HepG2 (cell line): Measurements from ENCODE around the gene NUBPL. TPM values are rescaled to one million over a fixed set of nuclear protein-coding genes. Genes with fewer than 3 reads are reported as not detected.

Source experiments
- AGO2 ChIP-seq: fragments of 200-400 bp; formaldehyde crosslinking; optimal IDR thresholded peaks from 2 replicates; pipeline ENCODE3; 2017; ENCODE audit warnings: mild to moderate bottlenecking, low read depth, low read length, moderate library complexity
- CCAR2 ChIP-seq: fragments of 200-400 bp; formaldehyde crosslinking; optimal IDR thresholded peaks from 2 replicates; pipeline ENCODE3; 2018; ENCODE audit warnings: low read depth, mild to moderate bottlenecking, low read length, moderate library complexity
- ELF3 ChIP-seq: IDR thresholded peaks from 2 replicates; pipeline ENCODE4 v1.6.1; 2016; ENCODE audit warnings: missing genetic modification reagents, missing compliant biosample characterization
- KAT8 ChIP-seq: IDR thresholded peaks from 2 replicates; pipeline ENCODE4 v1.6.1; 2016; ENCODE audit warnings: missing genetic modification reagents, missing compliant biosample characterization
- MAFF ChIP-seq: IDR thresholded peaks from 2 replicates; pipeline ENCODE4 v1.6.1; 2011; ENCODE audit warnings: low read depth, low read length, improper control_type of control experiment
- PRDM15 ChIP-seq: sonication (generic); formaldehyde crosslinking; IDR thresholded peaks from 2 replicates; pipeline ENCODE4 v1.4.0; 2020; ENCODE audit warnings: missing genetic modification reagents
- PREB ChIP-seq: sonication (generic); formaldehyde crosslinking; IDR thresholded peaks from 2 replicates; pipeline ENCODE4 v1.4.0; 2020; ENCODE audit warnings: missing genetic modification reagents
- RFX3 ChIP-seq: IDR thresholded peaks from 2 replicates; pipeline ENCODE4 v1.6.1; 2016; ENCODE audit warnings: missing biosample characterization, missing genetic modification reagents
- SETDB1 ChIP-seq: sonication (generic); formaldehyde crosslinking; IDR thresholded peaks from 2 replicates; pipeline ENCODE4 v1.5.1; 2020; ENCODE audit warnings: missing genetic modification reagents, mild to moderate bottlenecking, borderline replicate concordance
- SPEN ChIP-seq: sonication (generic); formaldehyde crosslinking; IDR thresholded peaks from 2 replicates; pipeline ENCODE4 v1.5.1; 2020; ENCODE audit warnings: low read depth, mild to moderate bottlenecking, missing genetic modification reagents
- TFE3 ChIP-seq: IDR thresholded peaks from 2 replicates; pipeline ENCODE4 v1.6.1; 2016
- UBTF ChIP-seq: sonication (generic); formaldehyde crosslinking; IDR thresholded peaks from 2 replicates; pipeline ENCODE4 v1.4.0; 2020; ENCODE audit warnings: mild to moderate bottlenecking, missing genetic modification reagents
- ZNF180 ChIP-seq: sonication (generic); formaldehyde crosslinking; IDR thresholded peaks from 2 replicates; pipeline ENCODE4 v1.4.0; 2020; ENCODE audit warnings: low read depth, missing genetic modification reagents, borderline replicate concordance
- ZNF333 ChIP-seq: sonication (generic); formaldehyde crosslinking; IDR thresholded peaks from 2 replicates; pipeline ENCODE4 v1.4.0; 2020; ENCODE audit warnings: mild to moderate bottlenecking, missing genetic modification reagents, borderline replicate concordance
- ZNF335 ChIP-seq: sonication (generic); formaldehyde crosslinking; IDR thresholded peaks from 2 replicates; pipeline ENCODE4 v1.4.0; 2020; ENCODE audit warnings: missing genetic modification reagents
- ZNF513 ChIP-seq: sonication (generic); formaldehyde crosslinking; conservative IDR thresholded peaks from 2 replicates; pipeline ENCODE4 v1.5.0; 2020; ENCODE audit warnings: missing genetic modification reagents
- ZNF660 ChIP-seq: sonication (generic); formaldehyde crosslinking; IDR thresholded peaks from 2 replicates; pipeline ENCODE4 v1.5.1; 2020; ENCODE audit warnings: mild to moderate bottlenecking, low read depth, missing genetic modification reagents, borderline replicate concordance
- ZSCAN30 ChIP-seq: sonication (generic); formaldehyde crosslinking; IDR thresholded peaks from 2 replicates; pipeline ENCODE4 v1.5.0; 2020; ENCODE audit warnings: mild to moderate bottlenecking, missing genetic modification reagents
- polyA plus RNA-seq, 8 experiments: library from polyadenylated mRNA; depleted of rRNA in 3 of 8; stranded (reverse) in 7 of 8; unstranded in 1 of 8; fragments of >200 nt; fragmentation: Illumina TruSeq in 4 of 8; extraction: Trizol in 4 of 8; gene quantifications; 2 replicates each; pipeline versions ENCODE4 v1.2.1 to v1.2.3, GENCODE V29; 2011 to 2016; ENCODE audit warnings: low read depth in 4 of 8, missing spikeins in 1 of 8, mixed read lengths in 1 of 8; ENCODE audit not compliant: insufficient read depth in 1 of 8
- total RNA-seq, 5 experiments: library from RNA; depleted of rRNA; stranded (reverse); fragments of >200 nt; fragmentation: Illumina TruSeq; extraction: Trizol; gene quantifications; 2 replicates each; pipeline ENCODE4 v1.2.3, GENCODE V29; 2016; ENCODE audit warnings: low read depth in 1 of 5
- TF ChIP-seq, protein P1 (sequence below): sonication (generic); formaldehyde crosslinking; IDR thresholded peaks from 2 replicates; pipeline ENCODE4 v1.9.0; 2022; ENCODE audit warnings: low read depth, missing genetic modification reagents

NUBPL gene
- total and polyA plus RNA-seq, 2 of the 13 experiments (the other 11 are each of a cell fraction or from before 2014, with no cell fraction given): 21.3 to 44.1 TPM

DNA sequence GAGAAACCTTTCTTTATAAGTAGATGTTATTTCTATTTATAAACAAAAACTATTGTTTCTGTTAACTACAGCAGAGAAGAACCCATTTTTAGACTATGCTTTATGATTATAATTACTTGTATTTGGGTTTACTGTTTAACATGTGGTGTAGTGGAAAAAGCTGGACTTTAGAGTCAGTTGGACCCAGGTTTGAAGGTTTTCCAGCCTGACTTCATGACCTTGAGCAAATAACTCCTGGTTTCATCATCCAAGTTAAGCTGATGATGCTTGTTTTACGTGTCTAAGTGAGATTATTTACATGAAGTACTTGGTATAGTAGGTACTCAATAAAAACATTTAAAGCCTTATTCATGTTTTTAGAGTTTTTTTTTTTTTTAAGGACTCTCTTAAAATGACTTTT lies 294.1 kb downstream of the NUBPL start (continued):
- no peak for TF ChIP-seq AGO2
- TF ChIP-seq TFE3 (CRISPR knock-in tag): peak; percentile 78
- no peak for TF ChIP-seq PREB (CRISPR knock-in tag)
- peak; percentile 89 for TF ChIP-seq ELF3
- peak; percentile 87 for TF ChIP-seq KAT8 (CRISPR knock-in tag)
- peak; percentile 73 for TF ChIP-seq MAFF
- TF ChIP-seq RFX3: no peak
- no peak for TF ChIP-seq ZNF333 (CRISPR knock-in tag)
- TF ChIP-seq UBTF (CRISPR knock-in tag): no peak
- no peak for TF ChIP-seq ZSCAN30 (CRISPR knock-in tag)
- TF ChIP-seq PRDM15 (CRISPR knock-in tag): no peak
- TF ChIP-seq ZNF660: no peak
- no peak for TF ChIP-seq CCAR2
- no peak for TF ChIP-seq SPEN (CRISPR knock-in tag)
- no peak for TF ChIP-seq ZNF335
- TF ChIP-seq ZNF180: no peak
- TF ChIP-seq SETDB1: no peak
- TF ChIP-seq ZNF513 (CRISPR knock-in tag): no peak
- TF ChIP-seq, protein P1, sequence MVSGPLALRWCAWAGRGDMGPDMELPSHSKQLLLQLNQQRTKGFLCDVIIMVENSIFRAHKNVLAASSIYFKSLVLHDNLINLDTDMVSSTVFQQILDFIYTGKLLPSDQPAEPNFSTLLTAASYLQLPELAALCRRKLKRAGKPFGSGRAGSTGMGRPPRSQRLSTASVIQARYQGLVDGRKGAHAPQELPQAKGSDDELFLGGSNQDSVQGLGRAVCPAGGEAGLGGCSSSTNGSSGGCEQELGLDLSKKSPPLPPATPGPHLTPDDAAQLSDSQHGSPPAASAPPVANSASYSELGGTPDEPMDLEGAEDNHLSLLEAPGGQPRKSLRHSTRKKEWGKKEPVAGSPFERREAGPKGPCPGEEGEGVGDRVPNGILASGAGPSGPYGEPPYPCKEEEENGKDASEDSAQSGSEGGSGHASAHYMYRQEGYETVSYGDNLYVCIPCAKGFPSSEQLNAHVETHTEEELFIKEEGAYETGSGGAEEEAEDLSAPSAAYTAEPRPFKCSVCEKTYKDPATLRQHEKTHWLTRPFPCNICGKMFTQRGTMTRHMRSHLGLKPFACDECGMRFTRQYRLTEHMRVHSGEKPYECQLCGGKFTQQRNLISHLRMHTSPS: no peak
